ENCODE data around the gene FAM114A1. TPM values are rescaled to one million over a fixed set of nuclear protein-coding genes. Genes with fewer than 3 reads are reported as not detected.

The FAM114A1 gene
- polyA plus RNA-seq, 1 donor from 2014 or later: not detected

GRCh38 chr4:38829237-38829636 lies 38.4 kb upstream of the FAM114A1 start:
- Histone ChIP-seq H3K4me2 (ENCODE audit: low read length) (no peak overlapping the region), H3F3A (ENCODE audit: insufficient read depth, low read length, poor library complexity, severe bottlenecking) (no peaks in the 10 kb centered on the region), H3K79me2 (replicated peaks; ENCODE audit: insufficient read depth, low read length) (no peaks in the 10 kb centered on the region), H3K27ac (ENCODE audit: low read length) (no peak overlapping the region), H3K36me3 (ENCODE audit: insufficient read depth, low read length) (no peaks in the 10 kb centered on the region), H3K9me3 (ENCODE audit: low read length) (no peaks in the 10 kb centered on the region), H4K20me1 (ENCODE audit: insufficient read depth) (no peaks in the 10 kb centered on the region), H3K27me3 (ENCODE audit: insufficient read depth, low read depth, low read length) (no peaks in the 10 kb centered on the region), H2AFZ (ENCODE audit: low read depth, low read length) (no peak overlapping the region), H3K9ac (ENCODE audit: low read length) (no peak overlapping the region), H3K9me2 (ENCODE audit: insufficient read depth, low read length) (no peaks in the 10 kb centered on the region), H3K4me3 (ENCODE audit: low read length) (no peak overlapping the region)
- TF ChIP-seq MXI1 (conservative IDR thresholded peaks at IDR 0.05; ENCODE audit: poor library complexity, severe bottlenecking): no peak
- TF ChIP-seq RAD21 (conservative IDR thresholded peaks at IDR 0.05): no peak
- no peak for TF ChIP-seq EP300 (conservative IDR thresholded peaks at IDR 0.05; ENCODE audit: poor library complexity, severe bottlenecking)
- TF ChIP-seq REST (IDR thresholded peaks at IDR 0.05; ENCODE audit: borderline replicate concordance): no peak
- TF ChIP-seq TAF1 (IDR thresholded peaks at IDR 0.05; ENCODE audit: low read depth): no peak
- no peak for TF ChIP-seq SMC3 (conservative IDR thresholded peaks at IDR 0.05; ENCODE audit: poor library complexity)
- no peak for TF ChIP-seq CTCF (IDR thresholded peaks at IDR 0.05; ENCODE audit: poor library complexity, severe bottlenecking)
- TF ChIP-seq EZH2 (IDR thresholded peaks at IDR 0.05; ENCODE audit: borderline replicate concordance, insufficient read depth, low read length, poor library complexity, severe bottlenecking): no peak
- no peak for TF ChIP-seq POLR2AphosphoS5 (IDR thresholded peaks at IDR 0.05)

GRCh38 chr4:38831653-38832052 lies 36.0 kb upstream of the FAM114A1 start:
- no peak overlapping the region for H3K4me2 ChIP-seq (ENCODE audit: low read length)
- no peak overlapping the region for H3K4me3 ChIP-seq (ENCODE audit: low read length)
- no peaks in the 10 kb centered on the region for H3K27me3 ChIP-seq (ENCODE audit: insufficient read depth, low read depth, low read length)
- no peaks in the 10 kb centered on the region for H3K9me3 ChIP-seq (ENCODE audit: low read length)
- H3K9ac ChIP-seq (ENCODE audit: low read length): no peak overlapping the region
- no peaks in the 10 kb centered on the region for H3F3A ChIP-seq (ENCODE audit: insufficient read depth, low read length, poor library complexity, severe bottlenecking)
- no peak for TF ChIP-seq TAF1 (IDR thresholded peaks at IDR 0.05; ENCODE audit: low read depth)
- no peak for TF ChIP-seq RAD21 (conservative IDR thresholded peaks at IDR 0.05)
- no peak for TF ChIP-seq REST (IDR thresholded peaks at IDR 0.05; ENCODE audit: borderline replicate concordance)
- no peak for TF ChIP-seq POLR2AphosphoS5 (IDR thresholded peaks at IDR 0.05)
- TF ChIP-seq MXI1 (conservative IDR thresholded peaks at IDR 0.05; ENCODE audit: poor library complexity, severe bottlenecking): no peak
- TF ChIP-seq EZH2 (IDR thresholded peaks at IDR 0.05; ENCODE audit: borderline replicate concordance, insufficient read depth, low read length, poor library complexity, severe bottlenecking): no peak
- no peak for TF ChIP-seq SMC3 (conservative IDR thresholded peaks at IDR 0.05; ENCODE audit: poor library complexity)
- no peak for TF ChIP-seq CTCF (IDR thresholded peaks at IDR 0.05; ENCODE audit: poor library complexity, severe bottlenecking)
- TF ChIP-seq EP300 (conservative IDR thresholded peaks at IDR 0.05; ENCODE audit: poor library complexity, severe bottlenecking): no peak
- no peaks in the 10 kb centered on the region for H4K20me1 ChIP-seq (ENCODE audit: insufficient read depth)
- no peaks in the 10 kb centered on the region for H3K36me3 ChIP-seq (ENCODE audit: insufficient read depth, low read length)
- H3K79me2 ChIP-seq (replicated peaks; ENCODE audit: insufficient read depth, low read length): no peaks in the 10 kb centered on the region
- H3K27ac ChIP-seq (ENCODE audit: low read length): no peak overlapping the region
- no peak overlapping the region for H2AFZ ChIP-seq (ENCODE audit: low read depth, low read length)
- H3K9me2 ChIP-seq (ENCODE audit: insufficient read depth, low read length): no peaks in the 10 kb centered on the region
